Thyroid gland (tissue), 4 donors: ENCODE data around the gene MR1.
A peak's percentile ranks its signal among the peaks of the same experiment; 100 is the strongest.

Experiments
- POLR2A ChIP-seq, 2 donors: fragments of 450-650 bp; IDR thresholded peaks; one replicate each; pipeline ENCODE4 v1.6.1; 2017; ENCODE audit warnings: antibody characterized with exemption in 2 of 2, mild to moderate bottlenecking in 2 of 2, moderate library complexity in 1 of 2
- TF ChIP-seq, protein P1 (sequence below), 6 experiments: fragments of 200-600 bp in 3 of 6; fragments of 450-650 bp in 3 of 6; sonication (generic) in 3 of 6; IDR thresholded peaks; one replicate each; pipeline ENCODE4 v1.5.1; 2016 to 2019; ENCODE audit warnings: antibody characterized with exemption in 6 of 6, mild to moderate bottlenecking in 2 of 6, inconsistent platforms in 1 of 6, moderate library complexity in 1 of 6

DNA sequence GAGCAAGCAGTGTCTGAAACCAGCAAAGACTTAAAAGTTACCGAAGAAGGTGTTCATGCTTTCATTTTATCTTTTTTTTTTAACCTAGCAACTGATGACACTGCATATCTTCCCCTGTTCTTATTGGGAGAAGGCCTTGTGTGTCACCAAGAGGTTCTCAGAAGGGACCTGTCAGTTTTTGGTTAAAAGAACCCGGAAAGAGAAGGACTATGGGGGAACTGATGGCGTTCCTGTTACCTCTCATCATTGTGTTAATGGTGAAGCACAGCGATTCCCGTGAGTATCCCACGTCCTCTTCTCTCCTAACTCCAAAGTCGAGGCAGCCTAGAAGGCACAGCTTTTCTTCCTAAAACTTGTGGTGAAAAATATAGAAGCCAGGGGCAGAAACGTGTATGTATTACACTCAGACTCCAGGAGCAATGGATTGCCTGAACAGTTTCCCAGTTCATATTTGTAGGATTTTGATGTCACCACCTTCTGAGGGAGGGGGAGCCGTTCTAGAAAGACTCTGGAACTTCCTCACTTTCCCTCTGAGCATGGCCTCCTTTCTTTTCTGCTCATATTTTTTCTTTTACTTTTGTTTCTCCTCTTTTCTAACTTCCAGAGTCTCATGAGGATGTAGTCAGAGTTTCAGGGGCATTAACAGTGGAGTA, at the start of gene MR1:
- TF ChIP-seq, protein P1, sequence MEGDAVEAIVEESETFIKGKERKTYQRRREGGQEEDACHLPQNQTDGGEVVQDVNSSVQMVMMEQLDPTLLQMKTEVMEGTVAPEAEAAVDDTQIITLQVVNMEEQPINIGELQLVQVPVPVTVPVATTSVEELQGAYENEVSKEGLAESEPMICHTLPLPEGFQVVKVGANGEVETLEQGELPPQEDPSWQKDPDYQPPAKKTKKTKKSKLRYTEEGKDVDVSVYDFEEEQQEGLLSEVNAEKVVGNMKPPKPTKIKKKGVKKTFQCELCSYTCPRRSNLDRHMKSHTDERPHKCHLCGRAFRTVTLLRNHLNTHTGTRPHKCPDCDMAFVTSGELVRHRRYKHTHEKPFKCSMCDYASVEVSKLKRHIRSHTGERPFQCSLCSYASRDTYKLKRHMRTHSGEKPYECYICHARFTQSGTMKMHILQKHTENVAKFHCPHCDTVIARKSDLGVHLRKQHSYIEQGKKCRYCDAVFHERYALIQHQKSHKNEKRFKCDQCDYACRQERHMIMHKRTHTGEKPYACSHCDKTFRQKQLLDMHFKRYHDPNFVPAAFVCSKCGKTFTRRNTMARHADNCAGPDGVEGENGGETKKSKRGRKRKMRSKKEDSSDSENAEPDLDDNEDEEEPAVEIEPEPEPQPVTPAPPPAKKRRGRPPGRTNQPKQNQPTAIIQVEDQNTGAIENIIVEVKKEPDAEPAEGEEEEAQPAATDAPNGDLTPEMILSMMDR (IDR thresholded peaks at IDR 0.05): no peak
- peak in 1 of 2 donors; percentile 83 for TF ChIP-seq POLR2A (IDR thresholded peaks at IDR 0.05)
